ENCODE data around the gene PCSK6. TPM values are rescaled to one million over a fixed set of nuclear protein-coding genes. Genes with fewer than 3 reads are reported as not detected.
A peak's percentile ranks its signal among the peaks of the same experiment; 100 is the strongest.

The PCSK6 gene
- total RNA-seq, 1 donor: 0.72 TPM

DNA sequence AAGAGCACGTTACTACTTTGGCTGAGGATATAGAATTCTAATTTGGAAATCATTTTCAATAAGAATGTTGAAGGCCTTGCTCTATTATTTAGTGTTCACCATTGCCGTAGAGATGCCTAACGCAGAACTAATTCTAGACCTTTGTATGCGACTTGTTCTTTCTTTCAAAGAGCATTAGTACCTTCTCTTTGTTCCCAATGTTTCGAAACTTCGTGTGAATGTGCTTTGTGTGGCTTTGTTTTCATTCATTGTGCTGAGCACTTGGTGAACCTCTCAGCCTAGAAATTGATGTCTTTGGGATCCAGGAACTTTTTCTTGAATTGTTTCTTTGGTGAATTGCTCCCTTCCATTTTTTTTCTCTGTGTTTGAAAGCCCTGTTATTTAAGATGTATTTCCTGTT lies 19.8 kb upstream of the PCSK6 start:
- Histone ChIP-seq H2AFZ (ENCODE audit: low read length) (no peak overlapping the region), H3K4me1 (ENCODE audit: insufficient read depth, low read length) (no peaks in the 10 kb centered on the region), H3K9me3 (ENCODE audit: low read depth, low read length) (no peaks in the 10 kb centered on the region), H3K79me2 (ENCODE audit: insufficient read depth, low read length) (no peaks in the 10 kb centered on the region), H3K27ac (ENCODE audit: low read depth, low read length) (no peak overlapping the region), H3K27me3 (ENCODE audit: insufficient read depth, low read length) (no peaks in the 10 kb centered on the region), H3K4me3 (ENCODE audit: insufficient read depth, low read length) (no peak overlapping the region), H4K20me1 (ENCODE audit: insufficient read depth, low read length) (no peaks in the 10 kb centered on the region), H3K4me2 (ENCODE audit: insufficient read depth, low read length) (no peak overlapping the region), H3K36me3 (ENCODE audit: insufficient read depth, low read length) (no peaks in the 10 kb centered on the region)
- DNase-seq (ENCODE audit: insufficient read length, low spot score, missing footprints): no peak
- TF ChIP-seq, protein P1, sequence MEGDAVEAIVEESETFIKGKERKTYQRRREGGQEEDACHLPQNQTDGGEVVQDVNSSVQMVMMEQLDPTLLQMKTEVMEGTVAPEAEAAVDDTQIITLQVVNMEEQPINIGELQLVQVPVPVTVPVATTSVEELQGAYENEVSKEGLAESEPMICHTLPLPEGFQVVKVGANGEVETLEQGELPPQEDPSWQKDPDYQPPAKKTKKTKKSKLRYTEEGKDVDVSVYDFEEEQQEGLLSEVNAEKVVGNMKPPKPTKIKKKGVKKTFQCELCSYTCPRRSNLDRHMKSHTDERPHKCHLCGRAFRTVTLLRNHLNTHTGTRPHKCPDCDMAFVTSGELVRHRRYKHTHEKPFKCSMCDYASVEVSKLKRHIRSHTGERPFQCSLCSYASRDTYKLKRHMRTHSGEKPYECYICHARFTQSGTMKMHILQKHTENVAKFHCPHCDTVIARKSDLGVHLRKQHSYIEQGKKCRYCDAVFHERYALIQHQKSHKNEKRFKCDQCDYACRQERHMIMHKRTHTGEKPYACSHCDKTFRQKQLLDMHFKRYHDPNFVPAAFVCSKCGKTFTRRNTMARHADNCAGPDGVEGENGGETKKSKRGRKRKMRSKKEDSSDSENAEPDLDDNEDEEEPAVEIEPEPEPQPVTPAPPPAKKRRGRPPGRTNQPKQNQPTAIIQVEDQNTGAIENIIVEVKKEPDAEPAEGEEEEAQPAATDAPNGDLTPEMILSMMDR (IDR thresholded peaks at IDR 0.05; ENCODE audit: extremely low read depth, low read depth, low read length): no peak

DNA sequence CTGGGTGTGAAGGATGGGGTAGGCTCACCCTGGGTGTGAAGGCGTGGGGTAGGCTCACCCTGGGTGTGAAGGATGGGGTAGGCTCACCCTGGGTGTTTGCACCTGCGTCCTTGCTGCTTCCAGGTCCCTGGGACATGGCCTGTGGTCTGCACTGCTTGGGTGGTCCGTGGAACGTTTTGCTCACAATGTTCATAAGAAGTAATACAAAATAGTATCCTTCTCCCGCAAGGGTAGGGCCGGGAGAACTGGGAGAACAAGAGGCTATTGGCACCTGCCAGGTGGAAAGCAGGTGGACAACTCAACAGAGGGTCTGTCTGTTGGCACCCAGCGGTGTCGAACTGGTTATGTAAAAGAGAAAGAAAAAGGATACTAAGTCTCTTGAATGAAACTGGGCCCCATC lies 17.0 kb upstream of the PCSK6 start:
- H3K36me3 ChIP-seq (ENCODE audit: insufficient read depth, low read length): no peaks in the 10 kb centered on the region
- no peak overlapping the region for H3K4me2 ChIP-seq (ENCODE audit: insufficient read depth, low read length)
- H3K4me1 ChIP-seq (ENCODE audit: insufficient read depth, low read length): no peaks in the 10 kb centered on the region
- no peak overlapping the region for H2AFZ ChIP-seq (ENCODE audit: low read length)
- H3K27me3 ChIP-seq (ENCODE audit: insufficient read depth, low read length): no peaks in the 10 kb centered on the region
- no peak for DNase-seq (ENCODE audit: insufficient read length, low spot score, missing footprints)
- no peaks in the 10 kb centered on the region for H3K9me3 ChIP-seq (ENCODE audit: low read depth, low read length)
- no peaks in the 10 kb centered on the region for H4K20me1 ChIP-seq (ENCODE audit: insufficient read depth, low read length)
- TF ChIP-seq, protein P1 (IDR thresholded peaks at IDR 0.05; ENCODE audit: extremely low read depth, low read depth, low read length): no peak
- no peak overlapping the region for H3K4me3 ChIP-seq (ENCODE audit: insufficient read depth, low read length)
- no peak overlapping the region for H3K27ac ChIP-seq (ENCODE audit: low read depth, low read length)
- H3K79me2 ChIP-seq (ENCODE audit: insufficient read depth, low read length): no peaks in the 10 kb centered on the region

DNA sequence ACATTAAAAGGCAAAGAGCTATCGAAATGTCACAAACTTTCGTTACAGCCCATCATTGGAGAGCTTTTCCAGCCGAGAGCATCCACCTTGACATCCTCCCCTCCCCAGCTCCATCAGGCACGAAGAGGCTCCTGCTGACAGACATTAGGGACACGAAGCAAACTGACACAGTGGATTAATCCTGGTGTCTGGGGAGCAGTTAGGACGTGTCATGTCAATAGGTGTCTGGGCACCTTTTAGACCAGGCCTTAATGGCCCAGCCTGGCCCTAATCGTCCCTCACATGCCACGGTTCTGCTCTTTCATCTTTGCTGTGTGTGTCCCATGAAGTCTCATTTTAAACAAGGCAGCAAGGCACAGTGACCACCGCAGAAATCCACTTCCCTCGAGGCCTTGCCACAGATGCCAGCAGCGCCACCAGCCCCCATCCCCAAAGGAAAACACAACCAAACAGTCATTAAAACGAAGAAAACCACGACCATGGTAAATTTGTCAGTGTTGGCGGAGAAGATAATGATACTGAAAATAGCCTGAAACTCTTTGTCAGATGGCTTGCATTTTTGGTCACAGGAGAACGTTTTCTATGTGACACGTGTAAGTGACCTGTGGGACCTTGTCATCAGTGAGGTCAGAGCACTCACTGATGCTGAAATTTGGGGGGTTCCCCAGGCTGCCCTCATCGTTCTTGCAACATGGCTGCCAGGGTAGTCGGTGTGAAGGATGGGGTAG lies 16.3 kb upstream of the PCSK6 start:
- H3K4me2 ChIP-seq (ENCODE audit: insufficient read depth, low read length): no peak overlapping the region
- H4K20me1 ChIP-seq (ENCODE audit: insufficient read depth, low read length): no peaks in the 10 kb centered on the region
- H3K36me3 ChIP-seq (ENCODE audit: insufficient read depth, low read length): no peaks in the 10 kb centered on the region
- H3K4me1 ChIP-seq (ENCODE audit: insufficient read depth, low read length): no peaks in the 10 kb centered on the region
- TF ChIP-seq, protein P1 (IDR thresholded peaks at IDR 0.05; ENCODE audit: extremely low read depth, low read depth, low read length): no peak
- no peak overlapping the region for H3K27ac ChIP-seq (ENCODE audit: low read depth, low read length)
- DNase-seq (ENCODE audit: insufficient read length, low spot score, missing footprints): no peak
- no peaks in the 10 kb centered on the region for H3K27me3 ChIP-seq (ENCODE audit: insufficient read depth, low read length)
- no peak overlapping the region for H2AFZ ChIP-seq (ENCODE audit: low read length)
- H3K9me3 ChIP-seq (ENCODE audit: low read depth, low read length): no peaks in the 10 kb centered on the region
- H3K4me3 ChIP-seq (ENCODE audit: insufficient read depth, low read length): no peak overlapping the region
- no peaks in the 10 kb centered on the region for H3K79me2 ChIP-seq (ENCODE audit: insufficient read depth, low read length)

DNA sequence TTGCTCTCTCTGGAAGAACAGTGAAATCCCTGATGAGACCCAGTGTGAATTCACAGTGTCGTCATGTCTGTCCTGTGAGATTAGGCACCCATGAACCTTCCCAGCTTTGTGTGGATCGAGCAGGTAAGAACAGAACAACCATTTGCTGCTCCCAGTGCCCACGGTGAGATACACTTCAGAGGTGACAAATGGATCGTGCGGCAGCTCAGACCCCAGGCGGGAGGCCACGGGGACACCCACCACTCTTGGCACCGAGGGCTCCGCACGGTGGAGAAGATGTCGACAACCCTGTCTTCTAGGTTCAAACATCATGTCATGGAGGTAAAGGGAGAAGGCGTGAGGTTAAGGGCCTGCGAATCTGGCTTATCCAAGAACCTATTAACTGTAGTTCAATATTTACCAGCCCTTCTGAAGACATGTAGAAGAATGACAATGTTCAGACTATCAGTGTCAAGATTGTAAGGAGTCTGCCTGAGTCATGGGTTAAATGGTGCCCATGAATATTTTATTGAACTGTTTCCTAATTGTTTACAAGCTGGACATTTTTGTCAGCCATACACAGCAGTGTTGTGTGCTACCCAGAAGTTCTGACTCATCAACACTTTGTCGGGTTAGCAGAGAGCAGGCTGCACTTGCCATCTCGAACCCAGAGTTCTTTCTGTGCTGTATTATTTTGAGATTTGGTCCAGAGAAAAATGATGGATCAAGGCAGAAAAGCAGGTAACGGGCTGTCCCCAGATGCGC lies 15.5 kb upstream of the PCSK6 start:
- no peak overlapping the region for H2AFZ ChIP-seq (ENCODE audit: low read length)
- H3K79me2 ChIP-seq (ENCODE audit: insufficient read depth, low read length): no peaks in the 10 kb centered on the region
- H4K20me1 ChIP-seq (ENCODE audit: insufficient read depth, low read length): no peaks in the 10 kb centered on the region
- no peaks in the 10 kb centered on the region for H3K27me3 ChIP-seq (ENCODE audit: insufficient read depth, low read length)
- no peak overlapping the region for H3K4me2 ChIP-seq (ENCODE audit: insufficient read depth, low read length)
- no peaks in the 10 kb centered on the region for H3K36me3 ChIP-seq (ENCODE audit: insufficient read depth, low read length)
- TF ChIP-seq, protein P1 (IDR thresholded peaks at IDR 0.05; ENCODE audit: extremely low read depth, low read depth, low read length): no peak
- no peak overlapping the region for H3K27ac ChIP-seq (ENCODE audit: low read depth, low read length)
- DNase-seq (ENCODE audit: insufficient read length, low spot score, missing footprints): peak; percentile 23
- H3K9me3 ChIP-seq (ENCODE audit: low read depth, low read length): no peaks in the 10 kb centered on the region
- no peaks in the 10 kb centered on the region for H3K4me1 ChIP-seq (ENCODE audit: insufficient read depth, low read length)
- H3K4me3 ChIP-seq (ENCODE audit: insufficient read depth, low read length): no peak overlapping the region

All from osteoblast (primary cell).